Fibroblast of lung (primary cell): ENCODE data around the gene SIX5. TPM values are rescaled to one million over a fixed set of nuclear protein-coding genes. Genes with fewer than 3 reads are reported as not detected.

ENCODE experiments used
- DNase-seq, 2 donors: peaks; one replicate each; pipeline versions ENCODE4 v3.0.0 to v3.0.0-alpha.2; 2010; ENCODE audit warnings: low read depth in 2 of 2
- H2AFZ ChIP-seq: 2 replicates; pipeline ENCODE4 v1.5.1; 2012; ENCODE audit warnings: low read length, control low read depth, inconsistent platforms
- H3K27ac ChIP-seq: 2 replicates; pipeline ENCODE4 v1.5.1; 2011; ENCODE audit warnings: low read length, control low read depth; ENCODE audit not compliant: insufficient read depth
- H3K27me3 ChIP-seq: 2 replicates; pipeline ENCODE4 v1.5.1; 2011; ENCODE audit warnings: mild to moderate bottlenecking, low read length; ENCODE audit not compliant: control insufficient read depth, insufficient read depth
- H3K36me3 ChIP-seq: 2 replicates; pipeline ENCODE4 v1.5.1; 2011; ENCODE audit warnings: low read length; ENCODE audit not compliant: control insufficient read depth, insufficient read depth
- H3K4me1 ChIP-seq: 2 replicates; pipeline ENCODE4 v1.5.1; 2011; ENCODE audit warnings: low read length; ENCODE audit not compliant: control insufficient read depth, insufficient read depth; ENCODE audit errors: extremely low read depth
- H3K4me2 ChIP-seq: 2 replicates; pipeline ENCODE4 v1.5.1; 2011; ENCODE audit warnings: low read length, control low read depth; ENCODE audit not compliant: insufficient read depth; ENCODE audit errors: extremely low read depth
- H3K4me3 ChIP-seq, 4 experiments: fragments of 200-600 bp in 1 of 4; sonication (generic) in 1 of 4; replicated peaks in 1 of 4; 2 replicates each; pipeline ENCODE4 v1.5.1; 2011 to 2016; ENCODE audit warnings: low read length in 4 of 4, low read depth in 3 of 4, mild to moderate bottlenecking in 3 of 4, control low read depth in 2 of 4, inconsistent platforms in 1 of 4, mixed read lengths in 1 of 4; ENCODE audit not compliant: insufficient read depth in 1 of 4; ENCODE audit errors: control extremely low read depth in 1 of 4
- H3K79me2 ChIP-seq: 2 replicates; pipeline ENCODE4 v1.5.1; 2012; ENCODE audit warnings: mild to moderate bottlenecking, low read length, inconsistent platforms; ENCODE audit not compliant: control insufficient read depth, insufficient read depth
- H3K9ac ChIP-seq: 2 replicates; pipeline ENCODE4 v1.5.1; 2011; ENCODE audit warnings: mild to moderate bottlenecking, low read length, control low read depth; ENCODE audit not compliant: insufficient read depth
- H3K9me3 ChIP-seq: 2 replicates; pipeline ENCODE4 v1.5.1; 2012; ENCODE audit warnings: low read depth, low read length; ENCODE audit not compliant: control insufficient read depth, insufficient read depth
- H4K20me1 ChIP-seq: 2 replicates; pipeline ENCODE4 v1.5.1; 2011; ENCODE audit warnings: low read length; ENCODE audit not compliant: control insufficient read depth, insufficient read depth; ENCODE audit errors: extremely low read depth
- EZH2 ChIP-seq: IDR thresholded peaks from 2 replicates; pipeline ENCODE4 v1.5.1; 2012; ENCODE audit warnings: low read length, control low read depth, mild to moderate bottlenecking; ENCODE audit errors: missing control alignments
- polyA plus RNA-seq, 2 donors: library from polyadenylated mRNA; depleted of rRNA in 1 of 2; stranded (reverse) in 1 of 2; unstranded in 1 of 2; fragments of >200 nt; gene quantifications; 2 replicates each; pipeline ENCODE4 v1.2.1, GENCODE V29; 2011 to 2012; ENCODE audit warnings: missing spikeins in 1 of 2
- total RNA-seq: library from RNA; depleted of rRNA; stranded (reverse); fragments of >200 nt; gene quantifications from 2 replicates; pipeline ENCODE4 v1.2.1, GENCODE V29; 2014
- TF ChIP-seq, protein P1 (sequence below), 2 donors: IDR thresholded peaks in 1 of 2; conservative IDR thresholded peaks in 1 of 2; 1 replicate in 1 of 2; 2 replicates in 1 of 2; pipeline ENCODE4 v1.5.1; 2011 to 2012; ENCODE audit warnings: low read length in 2 of 2, control low read depth in 1 of 2, inconsistent platforms in 1 of 2, low read depth in 1 of 2, mild to moderate bottlenecking in 1 of 2

Gene SIX5
- total and polyA plus RNA-seq, 2 donors (not counting 1 experiment from before 2014, with no cell fraction given), result 3.4 to 10.7 TPM

- no peak overlapping the region for H2AFZ ChIP-seq
- H3K4me1 ChIP-seq, result no peaks in the 10 kb centered on the region
- no peaks in the 10 kb centered on the region for H3K79me2 ChIP-seq
- no peaks in the 10 kb centered on the region for H3K9me3 ChIP-seq
- no peaks in the 10 kb centered on the region for H4K20me1 ChIP-seq
- no peak overlapping the region for H3K9ac ChIP-seq
- TF ChIP-seq, protein P1, sequence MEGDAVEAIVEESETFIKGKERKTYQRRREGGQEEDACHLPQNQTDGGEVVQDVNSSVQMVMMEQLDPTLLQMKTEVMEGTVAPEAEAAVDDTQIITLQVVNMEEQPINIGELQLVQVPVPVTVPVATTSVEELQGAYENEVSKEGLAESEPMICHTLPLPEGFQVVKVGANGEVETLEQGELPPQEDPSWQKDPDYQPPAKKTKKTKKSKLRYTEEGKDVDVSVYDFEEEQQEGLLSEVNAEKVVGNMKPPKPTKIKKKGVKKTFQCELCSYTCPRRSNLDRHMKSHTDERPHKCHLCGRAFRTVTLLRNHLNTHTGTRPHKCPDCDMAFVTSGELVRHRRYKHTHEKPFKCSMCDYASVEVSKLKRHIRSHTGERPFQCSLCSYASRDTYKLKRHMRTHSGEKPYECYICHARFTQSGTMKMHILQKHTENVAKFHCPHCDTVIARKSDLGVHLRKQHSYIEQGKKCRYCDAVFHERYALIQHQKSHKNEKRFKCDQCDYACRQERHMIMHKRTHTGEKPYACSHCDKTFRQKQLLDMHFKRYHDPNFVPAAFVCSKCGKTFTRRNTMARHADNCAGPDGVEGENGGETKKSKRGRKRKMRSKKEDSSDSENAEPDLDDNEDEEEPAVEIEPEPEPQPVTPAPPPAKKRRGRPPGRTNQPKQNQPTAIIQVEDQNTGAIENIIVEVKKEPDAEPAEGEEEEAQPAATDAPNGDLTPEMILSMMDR (conservative IDR thresholded peaks at IDR 0.05 in 1 of 2, IDR thresholded peaks at IDR 0.05 in 1 of 2; ENCODE audit: low read depth in 1 of 2, low read length in 2 of 2), result no peak
- no peak for TF ChIP-seq EZH2
- H3K36me3 ChIP-seq, result no peaks in the 10 kb centered on the region
- no peak overlapping the region for H3K4me2 ChIP-seq
- no peak for DNase-seq
- H3K27ac ChIP-seq, result no peak overlapping the region
- H3K4me3 ChIP-seq, result no peak overlapping the region
- H3K27me3 ChIP-seq, result no peaks in the 10 kb centered on the region
Measured at GRCh38 chr19:45758921-45759320, 10.1 kb downstream of the SIX5 start.

- H3K9me3 ChIP-seq, result no peaks in the 10 kb centered on the region
Measured at GRCh38 chr19:45757695-45758094, 11.4 kb downstream of the SIX5 start.

GRCh38 chr19:45754323-45754722, 14.7 kb downstream of the SIX5 start:
- no peak for DNase-seq
- Histone ChIP-seq H3K9me3 (no peaks in the 10 kb centered on the region), H3K4me3 (no peak overlapping the region), H4K20me1 (no peaks in the 10 kb centered on the region), H3K9ac (no peak overlapping the region), H3K27me3 (no peaks in the 10 kb centered on the region), H3K4me1 (no peaks in the 10 kb centered on the region), H3K36me3 (no peaks in the 10 kb centered on the region), H2AFZ (no peak overlapping the region), H3K79me2 (no peaks in the 10 kb centered on the region), H3K4me2 (no peak overlapping the region), H3K27ac (no peak overlapping the region)
- TF ChIP-seq EZH2, result no peak
- TF ChIP-seq, protein P1 (conservative IDR thresholded peaks at IDR 0.05 in 1 of 2, IDR thresholded peaks at IDR 0.05 in 1 of 2; ENCODE audit: low read depth in 1 of 2, low read length in 2 of 2), result no peak

More at GRCh38 chr19:45757695-45758094, 11.4 kb downstream of the SIX5 start:
- TF ChIP-seq EZH2, result no peak
- TF ChIP-seq, protein P1 (conservative IDR thresholded peaks at IDR 0.05 in 1 of 2, IDR thresholded peaks at IDR 0.05 in 1 of 2; ENCODE audit: low read depth in 1 of 2, low read length in 2 of 2), result no peak
- Histone ChIP-seq H3K36me3 (no peaks in the 10 kb centered on the region), H3K9ac (no peak overlapping the region), H3K27ac (no peak overlapping the region), H3K4me1 (no peaks in the 10 kb centered on the region), H3K27me3 (no peaks in the 10 kb centered on the region), H3K4me3 (no peak overlapping the region), H4K20me1 (no peaks in the 10 kb centered on the region), H3K4me2 (no peak overlapping the region), H2AFZ (no peak overlapping the region), H3K79me2 (no peaks in the 10 kb centered on the region)
- no peak for DNase-seq
